Heart left ventricle (tissue), 13 donors: ENCODE results near the gene MTG1.

Experiments used
- POLR2A ChIP-seq, 2 donors: fragments of 450-650 bp; IDR thresholded peaks; one replicate each; pipeline ENCODE4 v1.6.1; 2017; ENCODE audit warnings: antibody characterized with exemption in 2 of 2, mild to moderate bottlenecking in 2 of 2, moderate library complexity in 2 of 2
- TF ChIP-seq, protein P1 (sequence below), 12 donors: fragments of 200-600 bp; sonication (generic) in 4 of 12; IDR thresholded peaks; one replicate each; pipeline versions ENCODE4 v1.5.0 to v1.8.0; 2018 to 2022; ENCODE audit warnings: antibody characterized with exemption in 12 of 12, mild to moderate bottlenecking in 5 of 12
- donor health status: ischemic (EF 13 %, LVEDD 7.1; RV severe dilation, severe dysfunction).
- donor health status: DM: no; HTN: yes; CAD: no.
- donor health status: DM: no; HTN: no; CAD: no.
- donor health status: ischemic (EF 25% LVEDD 6.9; RV normal size, moderate dysfunction).
- donor health status: ischemic (EF 25% LVEDD 5.7; RV mildly dilated, moderate dysfunction).
- donor health status: ischemic (EF 35%, LVEDD 5.7; RV mildly dilated, moderate dysfunction).
- donor health status: nonischemic (EF 11% LVEDD 7.7; RV severe dilation, severe dysfunction).
- donor health status: DM: yes; HTN: yes; CAD: no.
- donor health status: PGD.
- donor health status: ischemic (EF 29% LVEDD 5.4; RV normal size, mild dysfunction).
- donor health status: nonischemic (EF 23%, LVEDD 6.1; RV moderate dilation, normal function).

- no peak for TF ChIP-seq POLR2A (IDR thresholded peaks at IDR 0.05)
- TF ChIP-seq, protein P1, sequence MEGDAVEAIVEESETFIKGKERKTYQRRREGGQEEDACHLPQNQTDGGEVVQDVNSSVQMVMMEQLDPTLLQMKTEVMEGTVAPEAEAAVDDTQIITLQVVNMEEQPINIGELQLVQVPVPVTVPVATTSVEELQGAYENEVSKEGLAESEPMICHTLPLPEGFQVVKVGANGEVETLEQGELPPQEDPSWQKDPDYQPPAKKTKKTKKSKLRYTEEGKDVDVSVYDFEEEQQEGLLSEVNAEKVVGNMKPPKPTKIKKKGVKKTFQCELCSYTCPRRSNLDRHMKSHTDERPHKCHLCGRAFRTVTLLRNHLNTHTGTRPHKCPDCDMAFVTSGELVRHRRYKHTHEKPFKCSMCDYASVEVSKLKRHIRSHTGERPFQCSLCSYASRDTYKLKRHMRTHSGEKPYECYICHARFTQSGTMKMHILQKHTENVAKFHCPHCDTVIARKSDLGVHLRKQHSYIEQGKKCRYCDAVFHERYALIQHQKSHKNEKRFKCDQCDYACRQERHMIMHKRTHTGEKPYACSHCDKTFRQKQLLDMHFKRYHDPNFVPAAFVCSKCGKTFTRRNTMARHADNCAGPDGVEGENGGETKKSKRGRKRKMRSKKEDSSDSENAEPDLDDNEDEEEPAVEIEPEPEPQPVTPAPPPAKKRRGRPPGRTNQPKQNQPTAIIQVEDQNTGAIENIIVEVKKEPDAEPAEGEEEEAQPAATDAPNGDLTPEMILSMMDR (IDR thresholded peaks at IDR 0.05), result no peak
These were observed 25.8 kb upstream of the MTG1 start for GRCh38 chr10:133368153-133368552.
